Effector CD8-positive, alpha-beta T cell (primary cell): Measurements from ENCODE around the gene ATP13A2.
"Not testable (repeated sequence)": the region's sequence is repeated elsewhere in the genome, so short reads cannot be mapped to it uniquely, and the experiment has no call there.

ENCODE experiments used
- DNase-seq: peaks from one replicate; lab custom pipeline; 2025; lab: John Stamatoyannopoulos, UW

ATP13A2 gene

DNA sequence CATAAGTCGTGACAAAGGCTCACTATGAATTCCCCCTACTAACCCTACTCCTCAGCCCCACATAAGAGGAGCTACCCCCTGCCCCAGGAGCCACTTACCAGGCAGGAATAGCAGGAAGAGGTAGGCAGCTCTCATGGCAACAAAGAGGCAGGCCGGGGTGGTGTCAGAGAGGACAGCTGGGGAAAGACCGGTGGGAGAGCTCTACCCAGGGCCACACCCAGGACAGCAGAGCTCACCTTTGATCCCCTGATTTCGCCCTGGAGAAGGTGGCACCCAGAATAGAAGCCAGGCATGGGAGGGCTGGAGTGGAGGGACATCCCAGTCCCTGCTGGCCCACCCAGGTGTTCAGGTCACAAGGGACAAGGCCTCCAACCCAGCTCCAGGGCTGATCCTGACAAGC, 33.6 kb downstream of the ATP13A2 start:
- DNase-seq: no peak

DNA sequence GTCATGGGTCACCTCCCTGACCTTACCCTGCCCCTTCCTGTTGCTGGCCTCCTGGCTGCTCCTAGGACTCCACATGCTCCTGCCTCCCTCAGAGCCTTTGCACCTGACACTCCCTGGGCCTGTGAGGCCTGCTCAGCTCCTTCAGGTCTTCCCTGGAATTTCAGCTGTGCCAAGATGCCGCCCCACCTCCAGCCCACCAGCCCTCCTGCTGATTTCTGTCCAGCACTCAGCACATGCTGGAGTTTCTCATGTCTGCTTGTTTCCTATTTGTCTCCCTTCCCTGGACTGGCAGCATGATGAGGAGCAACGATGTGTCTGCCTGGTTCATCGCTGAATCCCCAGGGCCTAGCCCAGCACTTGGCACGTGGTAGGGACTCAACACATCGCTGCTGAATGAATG, 34.4 kb downstream of the ATP13A2 start:
- no peak for DNase-seq

GRCh38 chr1:16976966-16977365, 34.8 kb downstream of the ATP13A2 start:
- DNase-seq: no peak

- DNase-seq: no peak
These were observed 35.9 kb downstream of the ATP13A2 start for GRCh38 chr1:16975838-16976237.

DNA sequence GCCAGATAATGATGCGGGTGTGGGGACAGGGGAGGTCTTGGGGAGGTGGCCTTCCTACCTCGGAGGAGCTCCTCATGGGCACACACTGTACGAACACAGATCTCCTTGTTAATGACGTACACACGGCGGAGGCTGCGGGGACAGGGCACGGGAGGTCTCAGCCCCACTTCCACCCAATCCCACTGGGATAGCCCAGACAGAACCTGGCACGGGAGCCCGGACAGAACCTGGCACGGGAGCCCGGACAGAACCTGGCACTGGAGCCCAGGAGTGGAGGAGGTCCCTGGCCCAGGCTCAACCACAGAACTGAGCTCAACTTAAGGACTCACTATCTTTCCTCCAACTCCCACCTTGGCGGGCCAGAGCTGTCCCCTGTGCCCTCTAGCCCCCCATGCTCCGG, 36.5 kb downstream of the ATP13A2 start:
- DNase-seq: no peak

- DNase-seq: no peak
These were observed 38.5 kb downstream of the ATP13A2 start for GRCh38 chr1:16973215-16973614.

DNA sequence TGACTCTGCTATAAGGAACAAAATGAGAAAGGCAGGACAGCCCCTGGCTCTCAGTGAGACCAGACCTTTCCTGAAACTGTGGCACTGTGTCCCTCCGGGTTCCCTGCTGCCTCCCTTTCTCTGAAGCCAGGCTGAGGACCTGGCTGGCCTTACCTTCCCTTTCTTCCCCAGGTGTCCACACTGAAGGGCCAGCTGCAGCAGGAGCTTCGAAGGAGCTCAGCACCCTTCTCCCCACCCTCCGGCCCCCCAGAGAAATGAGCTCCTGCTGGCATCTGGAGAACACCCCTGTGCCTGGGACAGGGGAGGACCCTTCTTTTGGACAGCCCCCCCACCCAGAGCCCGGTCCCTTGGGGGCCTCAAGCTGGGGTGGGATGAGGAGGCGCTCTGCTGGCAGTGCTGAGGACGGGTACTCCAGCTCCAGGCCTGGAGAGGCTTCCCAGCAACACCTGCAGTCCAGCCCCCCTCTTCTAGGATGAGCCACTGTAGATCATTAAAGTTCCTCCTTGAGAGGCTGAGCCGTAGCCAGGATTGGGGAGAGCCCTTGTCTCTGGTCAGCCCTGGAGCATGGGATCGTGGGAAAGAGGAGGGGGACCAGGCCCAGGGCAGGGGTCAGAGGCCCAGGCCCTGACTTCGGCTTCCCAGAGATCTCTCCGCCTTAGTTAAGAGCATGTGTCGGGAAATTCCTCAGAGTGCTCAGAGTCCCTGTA, 39.4 kb downstream of the ATP13A2 start:
- no peak for DNase-seq

DNA sequence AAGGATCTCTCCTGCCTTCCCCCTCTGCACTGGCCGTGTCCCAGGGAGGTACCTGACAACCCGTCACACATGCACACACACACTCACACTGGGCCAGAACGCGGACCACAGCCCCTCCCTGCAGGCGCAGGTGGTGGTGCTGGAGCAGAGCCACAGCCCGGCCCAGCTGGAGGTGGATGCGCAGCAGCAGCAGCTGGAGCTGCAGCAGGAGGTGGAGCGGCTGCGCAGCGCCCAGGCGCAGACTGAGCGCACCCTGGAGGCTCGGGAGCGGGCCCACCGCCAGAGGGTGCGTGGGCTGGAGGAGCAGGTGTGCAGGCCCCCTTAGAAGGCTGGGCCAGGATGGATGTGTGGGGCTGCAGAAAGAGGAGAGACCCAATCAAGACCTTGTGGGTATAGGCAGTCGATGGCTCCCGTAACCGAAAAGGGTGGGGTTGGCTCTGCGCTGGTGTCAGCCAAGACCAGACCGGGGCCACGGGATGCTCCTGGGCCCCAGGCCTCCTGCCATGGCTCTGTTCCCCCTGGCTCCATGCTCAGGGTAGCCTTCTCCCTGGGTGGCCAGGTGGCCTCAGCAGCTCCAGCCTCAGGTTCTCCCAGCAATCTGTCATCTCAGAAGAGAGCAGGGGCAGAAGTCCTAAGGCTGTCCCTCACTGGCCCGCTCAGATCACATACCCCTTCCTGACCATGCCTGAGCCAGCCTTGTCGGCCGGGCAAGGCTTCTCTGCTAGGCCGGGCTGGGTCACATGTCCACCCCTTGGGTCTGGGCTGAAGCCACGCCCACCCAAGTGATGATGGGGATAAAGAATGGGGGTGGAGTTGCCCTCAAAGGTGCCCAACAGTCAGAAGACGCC, 40.2 kb downstream of the ATP13A2 start:
- DNase-seq: no peak

- no peak for DNase-seq
These were observed 41.4 kb downstream of the ATP13A2 start for GRCh38 chr1:16970132-16970910.

DNA sequence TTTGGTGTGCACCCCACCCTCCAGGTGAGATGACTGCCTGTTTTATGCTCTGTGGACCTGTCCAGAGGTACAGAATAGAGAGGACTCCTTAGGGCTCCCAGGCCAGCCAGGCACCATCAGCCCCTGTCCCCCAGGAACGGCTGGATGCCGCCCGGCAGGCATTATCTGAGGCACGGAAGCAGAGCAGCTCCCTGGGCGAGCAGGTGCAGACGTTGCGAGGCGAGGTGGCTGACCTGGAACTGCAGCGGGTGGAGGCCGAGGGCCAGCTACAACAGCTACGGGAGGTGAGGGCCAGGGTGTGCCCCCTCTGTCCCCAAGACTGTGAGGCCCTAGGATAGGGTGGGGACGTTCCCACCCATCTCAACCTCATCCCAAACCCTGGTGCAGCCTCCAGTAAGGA, 42.1 kb downstream of the ATP13A2 start:
- DNase-seq: no peak

DNA sequence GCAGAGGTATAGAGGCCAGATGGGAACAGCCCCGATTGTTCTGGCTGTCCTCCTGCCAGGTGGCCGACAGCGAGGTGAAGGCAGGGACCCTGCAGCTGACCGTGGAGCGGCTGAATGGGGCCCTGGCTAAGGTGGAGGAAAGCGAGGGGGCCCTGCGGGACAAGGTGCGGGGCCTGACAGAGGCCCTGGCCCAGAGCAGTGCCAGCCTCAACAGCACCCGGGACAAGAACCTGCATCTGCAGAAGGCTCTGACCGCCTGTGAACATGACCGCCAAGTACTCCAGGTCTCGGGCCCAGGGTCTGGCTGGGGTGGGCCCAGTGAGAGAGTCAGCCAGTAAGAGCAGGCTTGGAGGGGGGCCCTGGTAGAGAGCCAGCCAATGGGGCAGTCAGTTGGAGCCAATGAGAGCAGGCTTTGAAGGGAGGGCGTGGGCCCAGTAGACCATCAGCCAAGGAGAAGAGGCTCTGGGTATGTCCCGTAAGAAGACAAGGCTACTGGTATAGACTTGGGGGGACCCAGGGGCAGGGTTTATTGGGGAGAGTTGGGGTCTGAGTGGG, 42.6 kb downstream of the ATP13A2 start:
- no peak for DNase-seq

- DNase-seq: no peak
These were observed 43.4 kb downstream of the ATP13A2 start for GRCh38 chr1:16968372-16968771.

GRCh38 chr1:16967962-16968361, 43.8 kb downstream of the ATP13A2 start:
- DNase-seq: no peak

- no peak for DNase-seq
These were observed 44.6 kb downstream of the ATP13A2 start for GRCh38 chr1:16967095-16967575.

DNA sequence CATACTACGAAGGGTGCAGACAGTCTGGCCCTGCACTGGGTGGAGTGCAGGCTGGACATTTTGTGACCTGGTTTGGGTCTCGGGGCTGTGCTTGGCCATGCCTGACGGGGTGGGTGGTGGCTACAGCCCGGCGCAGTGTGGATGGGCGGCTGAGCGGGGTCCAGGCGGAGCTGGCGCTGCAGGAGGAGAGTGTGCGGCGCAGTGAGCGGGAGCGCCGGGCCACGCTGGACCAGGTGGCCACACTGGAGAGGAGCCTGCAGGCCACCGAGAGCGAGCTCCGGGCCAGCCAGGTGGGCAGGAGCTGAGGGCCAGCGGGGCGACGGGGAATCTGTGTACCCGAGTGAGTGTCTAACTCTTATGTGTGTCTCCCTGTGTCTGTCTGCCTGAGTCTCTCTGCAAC, 45.4 kb downstream of the ATP13A2 start:
- DNase-seq: no peak

DNA sequence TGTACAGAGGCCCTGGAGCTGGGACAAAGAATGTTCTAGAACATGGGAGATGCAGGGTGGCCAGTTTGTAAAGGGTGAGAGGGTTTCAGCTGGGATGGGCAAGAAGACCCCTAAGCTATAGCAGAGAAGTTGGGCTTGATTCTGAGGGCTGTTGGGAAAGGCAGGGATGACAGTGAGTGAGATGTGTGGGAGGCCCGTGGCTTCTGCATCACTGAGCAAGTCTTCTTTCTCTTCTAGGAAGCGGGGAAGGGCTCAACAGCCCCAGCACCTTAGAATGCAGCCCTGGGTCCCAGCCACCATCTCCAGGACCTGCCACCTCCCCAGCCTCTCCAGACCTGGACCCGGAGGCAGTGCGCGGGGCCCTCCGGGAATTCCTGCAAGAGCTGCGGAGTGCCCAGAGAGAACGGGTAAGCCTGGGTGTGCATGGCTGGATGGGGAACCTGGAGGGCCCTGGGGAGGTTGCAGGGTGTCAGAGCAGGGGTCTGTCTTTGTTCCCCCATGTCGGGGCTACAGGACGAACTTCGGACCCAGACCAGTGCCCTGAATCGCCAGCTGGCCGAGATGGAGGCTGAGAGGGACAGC, 46.2 kb downstream of the ATP13A2 start:
- no peak for DNase-seq

DNA sequence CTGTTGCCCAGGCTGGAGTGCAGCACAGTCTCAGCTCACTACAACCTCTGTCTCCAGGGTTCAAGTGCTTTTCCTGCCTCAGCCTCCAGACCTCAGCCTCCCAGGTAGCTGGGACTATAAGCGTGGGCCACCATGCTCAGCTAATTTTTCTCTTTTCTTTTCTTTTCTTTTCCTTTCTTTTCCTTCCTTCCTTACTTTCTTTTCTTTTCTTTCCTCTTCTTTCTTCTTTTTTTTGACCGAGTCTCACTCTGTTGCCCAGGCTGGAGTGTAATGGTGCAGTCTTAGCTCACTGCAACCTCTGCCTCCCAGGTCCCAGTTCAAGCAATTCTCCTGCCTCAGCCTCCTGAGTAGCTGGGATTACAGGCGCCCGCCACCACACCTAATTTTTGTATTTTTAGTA, 47.6 kb downstream of the ATP13A2 start:
- not testable (repeated sequence) for DNase-seq

GRCh38 chr1:16961297-16962133, 50.2 kb downstream of the ATP13A2 start:
- DNase-seq: no peak

- peak; percentile 50 for DNase-seq
These were observed 51.0 kb downstream of the ATP13A2 start for GRCh38 chr1:16960560-16961296.

- no peak for DNase-seq
These were observed 53.3 kb downstream of the ATP13A2 start for GRCh38 chr1:16958475-16958874.
